Fibroblast of the aortic adventitia (primary cell): Measurements from ENCODE around the gene NPR2. TPM values are rescaled to one million over a fixed set of nuclear protein-coding genes. Genes with fewer than 3 reads are reported as not detected.

ENCODE experiments used
- DNase-seq: peaks from one replicate; pipeline ENCODE4 v3.0.0-alpha.2; 2010; ENCODE audit warnings: low read depth
- H3K4me3 ChIP-seq: 2 replicates; pipeline ENCODE4 v1.5.1; 2011; ENCODE audit warnings: low read depth, mild to moderate bottlenecking, control low read depth, low read length, moderate library complexity
- CTCF ChIP-seq: IDR thresholded peaks from 2 replicates; pipeline ENCODE4 v1.5.1; 2011; ENCODE audit warnings: mild to moderate bottlenecking, low read length, control low read depth, inconsistent platforms; ENCODE audit not compliant: insufficient read depth
- total RNA-seq: library from RNA; depleted of rRNA; stranded (reverse); fragments of >200 nt; gene quantifications from 2 replicates; pipeline ENCODE4 v1.2.3, GENCODE V29; 2012; ENCODE audit warnings: low replicate concordance

The NPR2 gene
- total RNA-seq, 1 donor = 17.1 TPM

GRCh38 chr9:35755071-35755470, 36.3 kb upstream of the NPR2 start:
- no peak overlapping the region for H3K4me3 ChIP-seq
- TF ChIP-seq CTCF = no peak
- DNase-seq = no peak

- TF ChIP-seq CTCF = peak; percentile 58
Measured at GRCh38 chr9:35756275-35757225, 34.8 kb upstream of the NPR2 start.

GRCh38 chr9:35757226-35757891, 34.0 kb upstream of the NPR2 start:
- no peak overlapping the region for H3K4me3 ChIP-seq
- DNase-seq = no peak
- TF ChIP-seq CTCF = no peak

More at GRCh38 chr9:35756275-35757225, 34.8 kb upstream of the NPR2 start:
- no peak for DNase-seq
- H3K4me3 ChIP-seq = peak overlapping the region; percentile 44

- no peak for TF ChIP-seq CTCF
- no peak for DNase-seq
- H3K4me3 ChIP-seq = no peak overlapping the region
Measured at GRCh38 chr9:35757892-35758275, 33.5 kb upstream of the NPR2 start.

- DNase-seq = peak; percentile 52
- no peak overlapping the region for H3K4me3 ChIP-seq
- TF ChIP-seq CTCF = no peak
Measured at GRCh38 chr9:35758475-35759050, 32.8 kb upstream of the NPR2 start.

- no peak for TF ChIP-seq CTCF
- no peak for DNase-seq
- H3K4me3 ChIP-seq = no peak overlapping the region
Measured at GRCh38 chr9:35759795-35760194, 31.6 kb upstream of the NPR2 start.
